DND-41 (cell line): ENCODE results near the gene RASD2.

Experiments used
- ATAC-seq: fragments of 200-7000 bp; cut with Tn5 transposase; 3 replicates; pipeline ENCODE4 v1.9.1; 2021; ENCODE audit warnings: low read depth; ENCODE audit not compliant: insufficient read depth
- DNase-seq: peaks from one replicate; pipeline ENCODE4 v3.0.0-alpha.2; 2020
- H2AFZ ChIP-seq: 2 replicates; pipeline ENCODE4 v1.6.0; 2012; ENCODE audit warnings: low read depth, low read length
- H3K27ac ChIP-seq: 2 replicates; pipeline ENCODE4 v1.5.1; 2012; ENCODE audit warnings: low read length, inconsistent platforms
- H3K27me3 ChIP-seq: fragments of 200-600 bp; sonication (generic); 2 replicates; pipeline ENCODE4 v1.6.0; 2012; ENCODE audit warnings: low read length, mild to moderate bottlenecking, inconsistent platforms; ENCODE audit not compliant: insufficient read depth, poor library complexity
- H3K36me3 ChIP-seq: 2 replicates; pipeline ENCODE4 v1.5.1; 2012; ENCODE audit warnings: low read length, inconsistent platforms; ENCODE audit not compliant: insufficient read depth
- H3K4me1 ChIP-seq: 2 replicates; pipeline ENCODE4 v1.5.1; 2012; ENCODE audit warnings: mild to moderate bottlenecking, low read length; ENCODE audit not compliant: insufficient read depth
- H3K4me2 ChIP-seq: 2 replicates; pipeline ENCODE4 v1.6.0; 2012; ENCODE audit warnings: mild to moderate bottlenecking, moderate library complexity, low read length, inconsistent platforms; ENCODE audit not compliant: insufficient read depth
- H3K4me3 ChIP-seq, 2 experiments: fragments of 200-600 bp in 1 of 2; shearing (Covaris generic) in 1 of 2; 2 replicates each; pipeline ENCODE4 v1.5.1; 2012 to 2016; ENCODE audit warnings: inconsistent platforms in 2 of 2, low read length in 2 of 2, mild to moderate bottlenecking in 2 of 2, low read depth in 1 of 2, moderate library complexity in 1 of 2
- H3K79me2 ChIP-seq: 2 replicates; pipeline ENCODE4 v1.6.0; 2012; ENCODE audit warnings: low read length, inconsistent platforms; ENCODE audit not compliant: insufficient read depth
- H3K9ac ChIP-seq: 2 replicates; pipeline ENCODE4 v1.6.0; 2012; ENCODE audit warnings: low read depth, mild to moderate bottlenecking, inconsistent platforms, low read length, moderate library complexity
- H3K9me3 ChIP-seq: 2 replicates; pipeline ENCODE4 v1.5.1; 2012; ENCODE audit warnings: low read length, moderate library complexity, mild to moderate bottlenecking, inconsistent platforms; ENCODE audit not compliant: insufficient read depth, severe bottlenecking
- H4K20me1 ChIP-seq: 2 replicates; pipeline ENCODE4 v1.6.0; 2012; ENCODE audit warnings: low read length; ENCODE audit not compliant: insufficient read depth
- EZH2 ChIP-seq: IDR thresholded peaks from 3 replicates; pipeline ENCODE4 v1.6.1; 2012; ENCODE audit warnings: borderline replicate concordance, low read depth, mild to moderate bottlenecking, moderate library complexity, low read length, inconsistent platforms; ENCODE audit not compliant: severe bottlenecking
- TF ChIP-seq, protein P1 (sequence below): IDR thresholded peaks from 2 replicates; pipeline ENCODE4 v1.5.1; 2012; ENCODE audit warnings: borderline replicate concordance, low read length, moderate library complexity, mild to moderate bottlenecking; ENCODE audit not compliant: poor library complexity, severe bottlenecking; ENCODE audit errors: extremely low read depth

Gene RASD2

DNA sequence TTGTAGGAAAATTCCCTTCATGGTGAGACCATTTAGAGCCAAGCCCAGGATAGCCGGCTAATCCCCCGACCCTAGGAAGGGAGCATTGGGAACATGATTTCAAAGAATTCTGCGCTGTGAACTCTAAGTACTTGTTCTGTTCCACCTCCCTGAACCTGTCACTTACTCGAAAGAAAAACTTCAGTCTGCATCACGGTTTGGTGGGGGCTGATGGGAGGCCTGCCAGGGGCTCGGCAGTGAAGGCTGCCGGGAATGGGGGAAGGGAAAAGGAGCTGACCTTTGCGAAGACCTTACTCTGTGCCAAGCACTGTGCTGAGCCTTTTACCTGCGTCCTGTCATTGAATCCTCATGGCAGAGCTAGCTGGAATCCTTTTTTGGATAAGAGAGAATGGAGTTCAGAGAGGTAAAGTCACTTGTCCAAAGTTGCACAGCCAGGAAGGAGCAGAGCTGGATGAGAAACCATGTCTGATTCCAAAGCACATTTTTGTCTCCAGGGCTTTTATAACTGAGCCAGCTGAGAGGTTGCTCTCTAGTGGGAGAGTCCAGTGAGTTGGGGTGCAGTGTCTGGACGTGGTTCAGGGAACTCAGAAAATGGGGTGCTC lies 15.4 kb downstream of the RASD2 start:
- Histone ChIP-seq H3K79me2 (no peaks in the 10 kb centered on the region), H3K4me1 (peaks cover 10% of the 10 kb centered on the region), H2AFZ (no peak overlapping the region), H3K4me2 (no peak overlapping the region), H3K27me3 (no peaks in the 10 kb centered on the region), H3K9ac (no peak overlapping the region), H3K9me3 (no peaks in the 10 kb centered on the region), H3K4me3 (no peak overlapping the region), H3K27ac (no peak overlapping the region), H4K20me1 (peaks cover 17% of the 10 kb centered on the region), H3K36me3 (no peaks in the 10 kb centered on the region)
- ATAC-seq = no peak
- TF ChIP-seq, protein P1, sequence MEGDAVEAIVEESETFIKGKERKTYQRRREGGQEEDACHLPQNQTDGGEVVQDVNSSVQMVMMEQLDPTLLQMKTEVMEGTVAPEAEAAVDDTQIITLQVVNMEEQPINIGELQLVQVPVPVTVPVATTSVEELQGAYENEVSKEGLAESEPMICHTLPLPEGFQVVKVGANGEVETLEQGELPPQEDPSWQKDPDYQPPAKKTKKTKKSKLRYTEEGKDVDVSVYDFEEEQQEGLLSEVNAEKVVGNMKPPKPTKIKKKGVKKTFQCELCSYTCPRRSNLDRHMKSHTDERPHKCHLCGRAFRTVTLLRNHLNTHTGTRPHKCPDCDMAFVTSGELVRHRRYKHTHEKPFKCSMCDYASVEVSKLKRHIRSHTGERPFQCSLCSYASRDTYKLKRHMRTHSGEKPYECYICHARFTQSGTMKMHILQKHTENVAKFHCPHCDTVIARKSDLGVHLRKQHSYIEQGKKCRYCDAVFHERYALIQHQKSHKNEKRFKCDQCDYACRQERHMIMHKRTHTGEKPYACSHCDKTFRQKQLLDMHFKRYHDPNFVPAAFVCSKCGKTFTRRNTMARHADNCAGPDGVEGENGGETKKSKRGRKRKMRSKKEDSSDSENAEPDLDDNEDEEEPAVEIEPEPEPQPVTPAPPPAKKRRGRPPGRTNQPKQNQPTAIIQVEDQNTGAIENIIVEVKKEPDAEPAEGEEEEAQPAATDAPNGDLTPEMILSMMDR = no peak
- DNase-seq = no peak

DNA sequence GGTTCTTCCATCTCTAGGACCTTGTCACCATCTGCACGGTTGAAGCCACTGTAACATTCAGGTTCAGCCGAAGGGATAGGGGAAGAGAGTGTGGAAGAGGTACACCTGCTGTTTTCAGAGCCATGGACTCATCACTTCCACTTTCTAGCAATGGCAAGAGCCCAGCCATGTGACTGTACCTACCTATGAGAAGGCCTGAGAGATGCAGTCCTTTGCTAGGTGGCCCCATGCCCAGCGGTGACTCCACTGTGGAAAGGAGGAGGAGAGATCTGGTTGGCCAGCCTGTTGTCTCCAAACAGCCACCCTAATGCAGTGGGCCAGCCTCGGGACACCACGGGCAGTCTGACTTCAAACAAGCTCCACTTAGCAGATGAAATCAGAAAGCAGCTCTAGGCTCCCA lies 16.0 kb downstream of the RASD2 start:
- H3K9ac ChIP-seq = no peak overlapping the region
- no peak overlapping the region for H2AFZ ChIP-seq
- no peaks in the 10 kb centered on the region for H3K9me3 ChIP-seq
- no peak overlapping the region for H3K4me3 ChIP-seq
- H4K20me1 ChIP-seq = peaks cover 14% of the 10 kb centered on the region
- H3K36me3 ChIP-seq = no peaks in the 10 kb centered on the region
- peaks cover 10% of the 10 kb centered on the region for H3K4me1 ChIP-seq
- no peak overlapping the region for H3K4me2 ChIP-seq
- H3K27ac ChIP-seq = no peak overlapping the region
- DNase-seq (no peak), ATAC-seq (no peak)
- TF ChIP-seq, protein P1 = no peak
- no peak for TF ChIP-seq EZH2
- H3K27me3 ChIP-seq = no peaks in the 10 kb centered on the region
- no peaks in the 10 kb centered on the region for H3K79me2 ChIP-seq

DNA sequence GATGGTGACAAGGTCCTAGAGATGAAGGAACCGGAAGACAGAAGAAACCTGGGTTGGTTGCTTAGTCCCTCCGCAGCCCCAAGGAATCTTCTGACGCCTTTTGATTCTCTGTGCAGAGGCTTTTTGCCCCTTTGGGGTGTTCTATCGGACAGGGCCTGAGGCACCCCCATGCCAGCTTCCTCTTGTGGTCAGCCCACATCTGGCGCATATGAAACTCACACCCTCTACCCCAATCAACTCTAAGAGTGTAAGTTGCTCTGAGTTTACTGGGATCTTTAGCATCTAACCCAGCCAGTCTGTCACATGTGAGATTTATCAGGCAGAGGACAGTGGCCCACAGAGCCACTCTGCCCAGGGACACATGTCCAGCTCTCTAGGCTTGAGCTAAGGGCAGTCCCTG lies 17.4 kb downstream of the RASD2 start:
- H3K4me2 ChIP-seq = no peak overlapping the region
- no peak overlapping the region for H3K9ac ChIP-seq
- no peaks in the 10 kb centered on the region for H3K79me2 ChIP-seq
- no peak overlapping the region for H2AFZ ChIP-seq
- H3K27ac ChIP-seq = no peak overlapping the region
- H3K27me3 ChIP-seq = no peaks in the 10 kb centered on the region
- H4K20me1 ChIP-seq = peaks cover 4% of the 10 kb centered on the region
- no peaks in the 10 kb centered on the region for H3K9me3 ChIP-seq
- no peaks in the 10 kb centered on the region for H3K36me3 ChIP-seq
- no peak for ATAC-seq
- no peak overlapping the region for H3K4me3 ChIP-seq
- H3K4me1 ChIP-seq = peaks cover 2% of the 10 kb centered on the region
- TF ChIP-seq, protein P1 = no peak
- no peak for TF ChIP-seq EZH2
- no peak for DNase-seq

DNA sequence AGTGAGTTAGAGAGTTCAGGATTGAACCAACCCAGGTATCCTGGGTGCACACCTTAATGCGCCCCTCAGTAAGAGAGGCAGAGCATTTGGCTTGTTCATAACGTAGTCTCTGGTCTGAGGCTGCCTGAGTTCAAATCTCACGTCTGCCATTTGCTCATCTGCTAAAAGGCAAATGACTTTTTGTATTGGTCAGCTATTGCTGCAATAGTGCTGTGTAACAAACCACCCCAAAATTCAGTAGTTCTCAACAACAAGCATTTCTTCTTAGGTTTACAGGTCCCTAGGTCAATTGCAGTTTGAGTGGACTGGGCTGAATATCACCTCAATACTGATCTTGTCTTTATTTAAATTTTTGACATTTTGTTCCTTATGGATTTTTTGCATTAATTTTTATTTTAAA lies 18.1 kb downstream of the RASD2 start:
- Histone ChIP-seq H3K79me2 (no peaks in the 10 kb centered on the region), H3K9ac (no peak overlapping the region), H3K27ac (no peak overlapping the region), H2AFZ (no peak overlapping the region), H3K4me1 (no peaks in the 10 kb centered on the region), H3K4me2 (no peak overlapping the region), H3K9me3 (no peaks in the 10 kb centered on the region), H4K20me1 (peaks cover 3% of the 10 kb centered on the region; the same call in 1 of the 2 replicates), H3K27me3 (no peaks in the 10 kb centered on the region), H3K4me3 (no peak overlapping the region), H3K36me3 (no peaks in the 10 kb centered on the region)
- TF ChIP-seq, protein P1 = no peak
- no peak for TF ChIP-seq EZH2
- DNase-seq = no peak
- ATAC-seq = no peak
